ENCODE results near the gene CALCB.
A peak's percentile ranks its signal among the peaks of the same experiment; 100 is the strongest.

CALCB gene

DNA sequence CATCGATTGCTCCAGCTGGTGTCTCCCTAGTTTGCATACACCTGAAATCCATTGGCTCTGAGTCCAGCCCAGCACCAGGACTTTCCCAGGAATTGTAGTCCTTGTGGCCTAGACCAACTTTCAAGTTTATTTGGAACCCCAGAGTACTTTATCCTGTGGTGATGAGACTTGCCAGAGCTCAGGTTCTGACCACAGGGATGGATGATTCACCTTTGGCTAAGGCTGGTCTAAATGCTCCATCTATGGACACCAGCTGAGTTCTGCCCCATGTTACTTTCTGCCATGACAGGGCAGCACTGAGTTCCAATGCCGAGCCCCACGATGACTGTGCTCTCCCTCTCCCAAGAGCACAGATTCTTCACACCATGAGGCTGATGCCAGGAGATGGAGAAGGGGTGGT lies 24.0 kb downstream of the CALCB start:
- Histone ChIP-seq H3K36me3 (ENCODE audit: control insufficient read depth in 4 of 4, insufficient read depth in 4 of 4, low read length in 3 of 4) (no peaks in the 10 kb centered on the region), H3K27ac (ENCODE audit: insufficient read depth in 1 of 2, low read depth in 1 of 2, low read length in 2 of 2, poor library complexity in 1 of 2, severe bottlenecking in 2 of 2) (no peak overlapping the region), H3K4me3 (ENCODE audit: control insufficient read depth in 1 of 7, extremely low read depth in 1 of 7, insufficient read depth in 4 of 7, low read depth in 2 of 7, low read length in 6 of 7) (no peak overlapping the region), H3K9me3 (ENCODE audit: control extremely low read depth in 1 of 5, control insufficient read depth in 4 of 5, insufficient read depth in 2 of 5, low read depth in 1 of 5, low read length in 4 of 5) (no peaks in the 10 kb centered on the region), H3K4me1 (ENCODE audit: control extremely low read depth in 1 of 4, control insufficient read depth in 4 of 4, insufficient read depth in 4 of 4, low read length in 3 of 4) (no peaks in the 10 kb centered on the region), H3K27me3 (replicated peaks in 2 of 5; ENCODE audit: control insufficient read depth in 4 of 5, insufficient read depth in 5 of 5, low read length in 4 of 5) (peaks cover 0 to 16% (median 5%) of the 10 kb centered on the region in 5 experiments)
- POLR2A ChIA-PET: no interaction called here
- WGBS (ENCODE audit: insufficient coverage): 100% methylated on average over 3 of the region's 3 CpGs
- DNase-seq: no peak
- CTCF ChIA-PET: interaction anchor here (0.8 to 1.8 kb wide), 4 partner anchors 13 to 116 kb away, joined by 3 to 9 read pairs (median 4); no protein-coding TSS in a partner anchor

DNA sequence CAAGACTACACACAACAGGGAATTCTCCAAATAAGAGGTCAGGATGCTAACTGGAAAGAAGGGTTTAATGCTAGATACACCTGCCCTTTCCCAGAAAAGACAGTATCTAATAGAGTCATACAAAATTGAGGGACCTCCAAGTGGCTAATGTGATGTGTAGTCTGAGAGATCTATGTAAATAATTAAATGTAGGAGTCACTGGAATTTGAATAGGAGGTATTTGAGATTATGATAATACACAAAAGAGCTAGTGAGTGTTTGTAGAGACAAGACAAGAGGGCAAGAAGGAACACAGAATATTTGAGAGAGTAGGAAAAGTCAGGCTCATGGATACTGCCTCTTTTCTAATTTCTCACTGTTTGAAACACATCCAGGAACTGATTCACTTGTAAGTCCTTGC lies 25.9 kb downstream of the CALCB start:
- no peak overlapping the region for H3K4me3 ChIP-seq (ENCODE audit: control insufficient read depth in 1 of 7, extremely low read depth in 1 of 7, insufficient read depth in 4 of 7, low read depth in 2 of 7, low read length in 6 of 7)
- no peak for DNase-seq
- ChIA-PET CTCF (interaction anchor here (1.1 to 8.9 kb wide), 14 partner anchors 8 to 128 kb away, joined by 3 to 89 read pairs (median 10); partner anchors contain the start of gene INSC), POLR2A (no interaction called here)
- no peaks in the 10 kb centered on the region for H3K4me1 ChIP-seq (ENCODE audit: control extremely low read depth in 1 of 4, control insufficient read depth in 4 of 4, insufficient read depth in 4 of 4, low read length in 3 of 4)
- H3K9me3 ChIP-seq (ENCODE audit: control extremely low read depth in 1 of 5, control insufficient read depth in 4 of 5, insufficient read depth in 2 of 5, low read depth in 1 of 5, low read length in 4 of 5): peaks cover 0 to 11% (median 3%) of the 10 kb centered on the region in 5 experiments
- H3K27ac ChIP-seq (ENCODE audit: insufficient read depth in 1 of 2, low read depth in 1 of 2, low read length in 2 of 2, poor library complexity in 1 of 2, severe bottlenecking in 2 of 2): no peak overlapping the region
- H3K36me3 ChIP-seq (ENCODE audit: control insufficient read depth in 4 of 4, insufficient read depth in 4 of 4, low read length in 3 of 4): no peaks in the 10 kb centered on the region
- H3K27me3 ChIP-seq (replicated peaks in 2 of 5; ENCODE audit: control insufficient read depth in 4 of 5, insufficient read depth in 5 of 5, low read length in 4 of 5): peaks cover 0 to 16% (median 5%) of the 10 kb centered on the region in 5 experiments

DNA sequence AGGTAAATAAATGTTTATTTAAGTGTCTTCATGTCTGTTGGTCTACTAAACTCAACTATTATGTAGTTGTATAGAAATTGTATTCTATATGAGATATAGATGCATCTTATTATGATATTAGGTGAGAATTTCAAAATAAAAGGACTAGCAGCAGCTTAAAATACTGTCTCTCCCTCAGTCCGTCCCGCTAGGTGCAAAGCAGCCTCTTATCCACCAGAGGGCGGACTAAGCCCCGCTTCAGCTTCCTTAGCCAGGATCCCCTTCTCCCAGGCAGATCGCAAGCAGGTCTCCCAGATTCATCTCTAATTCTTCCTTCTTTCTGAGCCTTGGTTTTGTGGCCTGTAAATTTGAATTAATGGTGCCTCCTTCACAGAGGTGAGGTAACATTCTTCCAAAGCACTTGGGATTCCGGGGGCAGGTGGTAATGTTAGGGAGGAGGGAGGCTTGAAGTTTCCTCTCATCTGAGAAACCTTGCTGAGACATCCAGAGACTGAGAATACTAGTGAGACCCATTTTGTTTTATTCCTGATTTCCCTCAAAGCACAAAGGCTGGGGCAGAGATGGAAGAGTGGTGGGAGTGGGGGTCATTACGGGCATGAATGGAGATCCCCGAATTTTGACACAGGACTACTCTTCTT lies 27.8 kb downstream of the CALCB start:
- peaks cover 0 to 16% (median 5%) of the 10 kb centered on the region in 5 experiments for H3K27me3 ChIP-seq (replicated peaks in 2 of 5; ENCODE audit: control insufficient read depth in 4 of 5, insufficient read depth in 5 of 5, low read length in 4 of 5)
- ChIA-PET POLR2A (no interaction called here), CTCF (interaction anchor here (0.9 to 8.9 kb wide), 18 partner anchors 10 to 194 kb away, joined by 3 to 89 read pairs (median 6); partner anchors contain the start of genes CALCB and INSC)

DNA sequence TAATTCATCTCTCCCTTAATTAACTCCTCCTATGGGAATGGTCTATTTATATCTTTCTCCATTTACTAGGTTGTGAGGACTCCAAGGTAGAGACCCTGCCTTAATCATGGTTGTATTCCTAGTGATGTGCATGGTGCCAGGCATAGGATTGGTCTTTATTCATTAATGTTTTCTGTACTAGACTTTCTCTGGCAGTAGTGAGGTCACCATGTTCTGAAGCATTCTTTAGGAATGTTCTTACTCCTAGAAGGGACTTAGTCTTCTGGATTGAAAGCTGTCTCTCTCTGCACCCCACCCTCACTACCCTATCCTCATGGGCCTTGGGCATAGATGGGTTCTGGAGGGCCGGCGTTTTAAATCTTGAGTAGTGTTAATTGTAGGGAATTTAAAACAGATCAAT lies 30.8 kb downstream of the CALCB start:
- Histone ChIP-seq H3K27me3 (replicated peaks in 2 of 5; ENCODE audit: control insufficient read depth in 4 of 5, insufficient read depth in 5 of 5, low read length in 4 of 5) (peaks cover 0 to 11% (median under 1%) of the 10 kb centered on the region in 5 experiments), H3K36me3 (ENCODE audit: control insufficient read depth in 4 of 4, insufficient read depth in 4 of 4, low read length in 3 of 4) (no peaks in the 10 kb centered on the region), H3K27ac (ENCODE audit: insufficient read depth in 1 of 2, low read depth in 1 of 2, low read length in 2 of 2, poor library complexity in 1 of 2, severe bottlenecking in 2 of 2) (no peak overlapping the region), H3K4me1 (ENCODE audit: control extremely low read depth in 1 of 4, control insufficient read depth in 4 of 4, insufficient read depth in 4 of 4, low read length in 3 of 4) (peaks cover 0 to 26% (median 2%) of the 10 kb centered on the region in 4 experiments), H3K4me3 (ENCODE audit: control insufficient read depth in 1 of 7, extremely low read depth in 1 of 7, insufficient read depth in 4 of 7, low read depth in 2 of 7, low read length in 6 of 7) (no peak overlapping the region), H3K9me3 (ENCODE audit: control extremely low read depth in 1 of 5, control insufficient read depth in 4 of 5, insufficient read depth in 2 of 5, low read depth in 1 of 5, low read length in 4 of 5) (peaks cover 0 to 11% (median 3%) of the 10 kb centered on the region in 5 experiments)
- CTCF ChIA-PET: interaction anchor here (1.1 to 8.9 kb wide), 8 partner anchors 12 to 106 kb away, joined by 3 to 89 read pairs (median 5); partner anchors contain the start of gene INSC
- no peak for DNase-seq
- POLR2A ChIA-PET: no interaction called here
- no CpG with 5 or more reads among the region's 2 CpGs for WGBS (ENCODE audit: insufficient coverage)

More for the DNA sequence above, 27.8 kb downstream of the CALCB start:
- Histone ChIP-seq H3K27ac (ENCODE audit: insufficient read depth in 1 of 2, low read depth in 1 of 2, low read length in 2 of 2, poor library complexity in 1 of 2, severe bottlenecking in 2 of 2) (no peak overlapping the region), H3K36me3 (ENCODE audit: control insufficient read depth in 4 of 4, insufficient read depth in 4 of 4, low read length in 3 of 4) (no peaks in the 10 kb centered on the region), H3K4me3 (ENCODE audit: control insufficient read depth in 1 of 7, extremely low read depth in 1 of 7, insufficient read depth in 4 of 7, low read depth in 2 of 7, low read length in 6 of 7) (no peak overlapping the region), H3K9me3 (ENCODE audit: control extremely low read depth in 1 of 5, control insufficient read depth in 4 of 5, insufficient read depth in 2 of 5, low read depth in 1 of 5, low read length in 4 of 5) (peaks cover 0 to 11% (median 3%) of the 10 kb centered on the region in 5 experiments), H3K4me1 (ENCODE audit: control extremely low read depth in 1 of 4, control insufficient read depth in 4 of 4, insufficient read depth in 4 of 4, low read length in 3 of 4) (peaks cover 0 to 8% (median 0%) of the 10 kb centered on the region in 4 experiments)
- DNase-seq: peak; percentile 50 to 70 (median 58)
- 36% methylated on average over 7 of the region's 8 CpGs for WGBS (ENCODE audit: insufficient coverage)

DNA sequence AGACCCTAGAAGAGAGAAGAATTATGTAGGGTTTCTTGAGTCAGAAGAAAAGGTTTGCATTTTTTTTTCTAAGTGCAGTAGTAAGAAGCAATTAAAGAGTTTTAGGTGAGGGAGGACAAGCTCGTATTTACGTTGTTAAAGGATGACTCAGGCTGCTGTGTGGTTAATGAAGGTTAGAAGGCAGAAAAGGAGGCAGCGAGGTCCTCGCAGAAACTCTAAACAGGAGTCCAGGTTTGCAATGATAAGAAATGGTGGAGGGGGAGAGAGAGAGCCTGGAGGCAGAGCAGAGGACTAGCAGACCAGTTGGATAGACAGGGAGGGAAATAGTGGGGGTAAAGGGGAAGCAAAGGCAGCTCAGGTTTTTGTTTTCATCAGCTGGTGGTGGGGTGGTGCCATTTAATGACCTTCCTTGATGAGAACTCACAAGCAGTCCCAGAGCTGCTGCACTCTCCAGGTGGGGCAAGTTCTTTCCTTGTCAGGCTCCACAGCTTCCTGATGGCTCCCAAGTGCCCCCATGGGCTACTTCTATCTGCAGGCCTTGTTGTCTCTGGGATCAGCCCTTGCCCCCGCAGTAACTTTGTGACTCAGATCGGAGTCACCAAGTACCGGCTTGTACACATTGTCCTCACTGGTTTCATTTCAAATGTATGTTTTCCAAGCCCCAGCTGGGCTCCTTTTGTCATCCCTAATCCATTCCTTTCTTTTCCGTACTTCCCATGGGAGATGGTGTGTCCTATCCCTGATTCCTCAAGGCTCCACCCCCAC lies 33.0 kb downstream of the CALCB start:
- DNase-seq: peak in 2 of 3 donors; percentile 20 to 39
- no peak overlapping the region for H3K4me3 ChIP-seq (ENCODE audit: control insufficient read depth in 1 of 7, extremely low read depth in 1 of 7, insufficient read depth in 4 of 7, low read depth in 2 of 7, low read length in 6 of 7)
- peaks cover 0 to 11% (median 3%) of the 10 kb centered on the region in 5 experiments for H3K9me3 ChIP-seq (ENCODE audit: control extremely low read depth in 1 of 5, control insufficient read depth in 4 of 5, insufficient read depth in 2 of 5, low read depth in 1 of 5, low read length in 4 of 5)
- peaks cover 0 to 3% (median 0%) of the 10 kb centered on the region in 5 experiments for H3K27me3 ChIP-seq (replicated peaks in 2 of 5; ENCODE audit: control insufficient read depth in 4 of 5, insufficient read depth in 5 of 5, low read length in 4 of 5)
- POLR2A ChIA-PET: no interaction called here
- WGBS (ENCODE audit: insufficient coverage): 98% methylated on average over 8 of the region's 8 CpGs
- no peaks in the 10 kb centered on the region for H3K36me3 ChIP-seq (ENCODE audit: control insufficient read depth in 4 of 4, insufficient read depth in 4 of 4, low read length in 3 of 4)
- no peak overlapping the region for H3K27ac ChIP-seq (ENCODE audit: insufficient read depth in 1 of 2, low read depth in 1 of 2, low read length in 2 of 2, poor library complexity in 1 of 2, severe bottlenecking in 2 of 2)
- CTCF ChIA-PET: interaction anchor here (0.8 to 8.9 kb wide), 7 partner anchors 10 to 214 kb away, joined by 3 to 89 read pairs (median 3); partner anchors contain the start of genes CYP2R1 and INSC
- peaks cover 0 to 26% (median 2%) of the 10 kb centered on the region in 4 experiments for H3K4me1 ChIP-seq (ENCODE audit: control extremely low read depth in 1 of 4, control insufficient read depth in 4 of 4, insufficient read depth in 4 of 4, low read length in 3 of 4)

DNA sequence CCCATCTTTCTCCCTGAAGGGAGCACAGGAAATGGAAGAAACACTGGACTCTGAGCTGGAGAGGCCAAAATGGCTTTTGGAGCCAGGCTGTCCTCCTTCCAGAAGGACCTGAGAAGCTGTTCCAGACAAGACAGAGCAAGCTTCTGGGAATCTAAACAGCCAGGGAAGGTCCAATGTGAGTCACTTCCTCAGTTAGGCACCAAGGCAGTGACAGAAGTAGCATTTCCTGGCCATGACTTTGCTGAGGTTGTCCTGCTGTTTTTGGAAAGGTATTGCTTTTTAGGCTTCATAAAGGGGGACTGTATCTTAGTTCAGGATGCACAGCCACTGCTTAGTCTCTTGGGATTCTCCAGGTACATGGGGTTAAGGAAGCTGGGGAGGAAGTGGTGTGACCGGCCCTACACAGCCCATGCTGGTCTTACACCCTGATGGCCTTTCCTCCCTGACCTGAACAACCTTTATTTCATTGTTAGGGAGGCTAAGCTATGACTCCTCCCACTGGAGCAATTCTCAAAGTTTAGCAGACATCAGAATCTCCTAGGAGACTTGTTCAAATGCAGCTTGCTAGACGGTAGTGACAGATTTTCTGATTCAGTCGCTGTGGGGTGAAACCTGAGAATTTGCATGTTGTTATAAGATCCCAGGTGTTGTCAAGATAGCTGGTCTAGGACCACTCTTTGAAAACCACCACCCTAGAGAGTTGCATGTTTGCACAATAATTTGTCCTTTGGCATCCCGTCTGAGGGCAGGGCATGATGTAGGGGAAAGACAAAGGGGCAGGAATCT lies 34.5 kb downstream of the CALCB start:
- peak in 2 of 3 donors; percentile 17 to 34 for DNase-seq
- CTCF ChIA-PET: interaction anchor here (1.1 to 2.5 kb wide), 3 partner anchors 16 to 52 kb away, joined by 3 to 6 read pairs (median 4); no protein-coding TSS in a partner anchor
- Histone ChIP-seq H3K4me3 (ENCODE audit: control insufficient read depth in 1 of 7, extremely low read depth in 1 of 7, insufficient read depth in 4 of 7, low read depth in 2 of 7, low read length in 6 of 7) (no peak overlapping the region), H3K27me3 (replicated peaks in 2 of 5; ENCODE audit: control insufficient read depth in 4 of 5, insufficient read depth in 5 of 5, low read length in 4 of 5) (peaks cover 0 to 3% (median 0%) of the 10 kb centered on the region in 5 experiments), H3K9me3 (ENCODE audit: control extremely low read depth in 1 of 5, control insufficient read depth in 4 of 5, insufficient read depth in 2 of 5, low read depth in 1 of 5, low read length in 4 of 5) (peaks cover 0 to 10% (median 2%) of the 10 kb centered on the region in 5 experiments), H3K36me3 (ENCODE audit: control insufficient read depth in 4 of 4, insufficient read depth in 4 of 4, low read length in 3 of 4) (no peaks in the 10 kb centered on the region), H3K4me1 (ENCODE audit: control extremely low read depth in 1 of 4, control insufficient read depth in 4 of 4, insufficient read depth in 4 of 4, low read length in 3 of 4) (peaks cover 0 to 35% (median 2%) of the 10 kb centered on the region in 4 experiments), H3K27ac (ENCODE audit: insufficient read depth in 1 of 2, low read depth in 1 of 2, low read length in 2 of 2, poor library complexity in 1 of 2, severe bottlenecking in 2 of 2) (no peak overlapping the region)
- 94% methylated on average over 3 of the region's 4 CpGs for WGBS (ENCODE audit: insufficient coverage)
- POLR2A ChIA-PET: no interaction called here
